ENCODE results near the gene CNTNAP5.

Gene CNTNAP5

DNA sequence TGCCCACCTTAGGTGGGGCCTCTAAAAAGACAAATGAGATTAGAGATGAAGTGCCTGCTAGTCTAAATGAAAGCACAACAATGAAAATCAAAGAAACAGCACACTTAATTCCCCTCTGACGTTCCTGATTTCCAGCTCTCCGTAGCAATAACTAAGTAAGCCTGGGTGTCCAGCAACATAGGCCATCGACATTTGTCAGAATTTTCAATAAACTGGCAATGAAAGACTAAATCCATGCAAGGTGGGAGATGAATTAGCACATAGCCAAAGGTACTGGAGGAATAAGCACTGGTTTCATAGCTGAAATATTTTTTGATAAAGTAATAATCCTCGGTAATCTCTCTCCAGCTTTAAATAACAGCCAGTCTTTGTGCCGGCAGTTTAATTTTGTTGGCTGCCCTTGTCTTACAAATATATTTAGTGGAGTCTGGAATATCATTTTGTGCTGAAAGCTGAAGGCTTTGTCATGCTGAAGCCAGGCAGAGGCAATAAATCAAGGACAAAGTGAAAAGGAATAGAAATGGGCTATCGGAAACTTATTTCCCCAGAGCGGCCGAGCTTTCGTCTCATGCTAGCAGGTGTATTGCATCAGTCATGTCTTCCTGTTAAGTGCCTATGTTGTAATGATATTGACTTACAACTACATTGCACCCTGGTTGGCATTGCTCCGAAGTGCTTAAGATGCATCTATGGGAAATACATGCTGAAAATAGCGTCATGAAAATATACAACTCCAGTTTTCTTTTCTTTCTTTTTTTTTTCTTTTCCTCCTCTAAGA, 790.1 kb downstream of the CNTNAP5 start:
- H4K20me1 ChIP-seq (ENCODE audit: insufficient read depth, low read length), result no peaks in the 10 kb centered on the region
- no peaks in the 10 kb centered on the region for H3K79me2 ChIP-seq (ENCODE audit: low read length)
- no peak overlapping the region for H3K9ac ChIP-seq (ENCODE audit: low read length)
- peaks cover 1% of the 10 kb centered on the region; the same call in 1 of the 2 replicates for H3K4me1 ChIP-seq (ENCODE audit: low read length)
- TF ChIP-seq, protein P1, sequence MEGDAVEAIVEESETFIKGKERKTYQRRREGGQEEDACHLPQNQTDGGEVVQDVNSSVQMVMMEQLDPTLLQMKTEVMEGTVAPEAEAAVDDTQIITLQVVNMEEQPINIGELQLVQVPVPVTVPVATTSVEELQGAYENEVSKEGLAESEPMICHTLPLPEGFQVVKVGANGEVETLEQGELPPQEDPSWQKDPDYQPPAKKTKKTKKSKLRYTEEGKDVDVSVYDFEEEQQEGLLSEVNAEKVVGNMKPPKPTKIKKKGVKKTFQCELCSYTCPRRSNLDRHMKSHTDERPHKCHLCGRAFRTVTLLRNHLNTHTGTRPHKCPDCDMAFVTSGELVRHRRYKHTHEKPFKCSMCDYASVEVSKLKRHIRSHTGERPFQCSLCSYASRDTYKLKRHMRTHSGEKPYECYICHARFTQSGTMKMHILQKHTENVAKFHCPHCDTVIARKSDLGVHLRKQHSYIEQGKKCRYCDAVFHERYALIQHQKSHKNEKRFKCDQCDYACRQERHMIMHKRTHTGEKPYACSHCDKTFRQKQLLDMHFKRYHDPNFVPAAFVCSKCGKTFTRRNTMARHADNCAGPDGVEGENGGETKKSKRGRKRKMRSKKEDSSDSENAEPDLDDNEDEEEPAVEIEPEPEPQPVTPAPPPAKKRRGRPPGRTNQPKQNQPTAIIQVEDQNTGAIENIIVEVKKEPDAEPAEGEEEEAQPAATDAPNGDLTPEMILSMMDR (IDR thresholded peaks at IDR 0.05; ENCODE audit: low read depth, low read length), result no peak
- no peak for TF ChIP-seq EZH2phosphoT487 (IDR thresholded peaks at IDR 0.05; ENCODE audit: low read depth)
- no peak overlapping the region for H2AFZ ChIP-seq (ENCODE audit: low read depth, low read length)
- no peak overlapping the region for H3K4me2 ChIP-seq (ENCODE audit: low read length)
- no peak overlapping the region for H3K4me3 ChIP-seq (ENCODE audit: low read length)
- no peaks in the 10 kb centered on the region for H3K27me3 ChIP-seq (ENCODE audit: low read depth, low read length)
- no peaks in the 10 kb centered on the region for H3K36me3 ChIP-seq (replicated peaks; ENCODE audit: low read depth, low read length)
- no peaks in the 10 kb centered on the region for H3K9me3 ChIP-seq (ENCODE audit: insufficient read depth, low read length)
- H3K27ac ChIP-seq (ENCODE audit: low read length), result no peak overlapping the region

- no peak for TF ChIP-seq EZH2phosphoT487 (IDR thresholded peaks at IDR 0.05; ENCODE audit: low read depth)
- TF ChIP-seq, protein P1 (IDR thresholded peaks at IDR 0.05; ENCODE audit: low read depth, low read length), result no peak
- Histone ChIP-seq H4K20me1 (ENCODE audit: insufficient read depth, low read length) (no peaks in the 10 kb centered on the region), H3K36me3 (replicated peaks; ENCODE audit: low read depth, low read length) (no peaks in the 10 kb centered on the region), H3K9ac (ENCODE audit: low read length) (no peak overlapping the region), H3K4me2 (ENCODE audit: low read length) (no peak overlapping the region), H3K79me2 (ENCODE audit: low read length) (no peaks in the 10 kb centered on the region), H3K4me1 (ENCODE audit: low read length) (no peaks in the 10 kb centered on the region), H3K27ac (ENCODE audit: low read length) (no peak overlapping the region), H3K27me3 (ENCODE audit: low read depth, low read length) (no peaks in the 10 kb centered on the region), H3K4me3 (ENCODE audit: low read length) (no peak overlapping the region), H3K9me3 (ENCODE audit: insufficient read depth, low read length) (no peaks in the 10 kb centered on the region), H2AFZ (ENCODE audit: low read depth, low read length) (no peak overlapping the region)
These were observed 790.9 kb downstream of the CNTNAP5 start for GRCh38 chr2:124816007-124816406.

DNA sequence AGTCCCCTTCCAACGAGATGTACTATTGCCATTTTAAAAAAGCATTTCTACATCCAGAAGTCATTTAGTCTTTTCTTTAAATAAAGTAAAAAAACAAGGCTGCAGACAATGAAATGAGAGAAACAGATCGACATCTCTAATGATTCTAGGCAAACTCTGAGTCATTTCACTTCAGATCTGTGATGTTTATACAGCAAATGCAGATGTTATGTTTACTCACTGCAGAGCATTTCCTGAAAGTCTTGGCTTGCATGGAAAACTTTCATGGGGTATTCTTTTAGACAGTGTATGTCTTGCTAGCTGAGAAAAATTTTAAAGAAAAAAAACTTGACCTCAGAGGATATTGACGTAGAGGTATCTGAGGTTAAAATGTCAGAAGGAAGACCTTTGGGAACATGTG, 797.4 kb downstream of the CNTNAP5 start:
- no peaks in the 10 kb centered on the region for H3K4me1 ChIP-seq (ENCODE audit: low read length)
- no peak overlapping the region for H3K9ac ChIP-seq (ENCODE audit: low read length)
- H2AFZ ChIP-seq (ENCODE audit: low read depth, low read length), result no peak overlapping the region
- H3K4me2 ChIP-seq (ENCODE audit: low read length), result no peak overlapping the region
- no peaks in the 10 kb centered on the region for H3K79me2 ChIP-seq (ENCODE audit: low read length)
- no peaks in the 10 kb centered on the region for H4K20me1 ChIP-seq (ENCODE audit: insufficient read depth, low read length)
- no peak overlapping the region for H3K27ac ChIP-seq (ENCODE audit: low read length)
- no peaks in the 10 kb centered on the region for H3K36me3 ChIP-seq (replicated peaks; ENCODE audit: low read depth, low read length)
- H3K4me3 ChIP-seq (ENCODE audit: low read length), result no peak overlapping the region
- TF ChIP-seq, protein P1 (IDR thresholded peaks at IDR 0.05; ENCODE audit: low read depth, low read length), result no peak
- TF ChIP-seq EZH2phosphoT487 (IDR thresholded peaks at IDR 0.05; ENCODE audit: low read depth), result no peak
- no peaks in the 10 kb centered on the region for H3K27me3 ChIP-seq (ENCODE audit: low read depth, low read length)
- no peaks in the 10 kb centered on the region for H3K9me3 ChIP-seq (ENCODE audit: insufficient read depth, low read length)

DNA sequence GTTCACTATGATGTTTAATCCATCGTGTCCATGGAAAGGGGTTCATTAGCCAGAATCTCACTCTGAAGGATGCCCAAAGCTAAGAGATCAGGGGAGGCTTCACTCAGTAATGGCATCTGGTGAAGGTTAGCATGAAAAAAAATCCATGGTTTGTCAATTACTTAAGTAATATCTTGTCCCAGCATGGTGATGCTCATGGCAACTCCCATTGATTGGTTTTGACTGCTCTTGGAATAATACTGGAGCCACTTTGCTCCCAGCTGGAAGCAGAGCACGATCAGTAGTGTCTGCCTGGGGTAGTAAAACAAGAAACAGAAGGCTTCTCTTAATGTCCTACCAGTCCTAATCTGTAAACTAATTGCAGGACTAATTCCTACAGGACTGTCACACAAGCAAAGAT, 799.4 kb downstream of the CNTNAP5 start:
- H3K9me3 ChIP-seq (ENCODE audit: insufficient read depth, low read length), result no peaks in the 10 kb centered on the region
- no peak overlapping the region for H3K27ac ChIP-seq (ENCODE audit: low read length)
- H3K36me3 ChIP-seq (replicated peaks; ENCODE audit: low read depth, low read length), result no peaks in the 10 kb centered on the region

More for the DNA sequence above, 799.4 kb downstream of the CNTNAP5 start:
- Histone ChIP-seq H3K4me3 (ENCODE audit: low read length) (no peak overlapping the region), H3K4me1 (ENCODE audit: low read length) (no peaks in the 10 kb centered on the region), H4K20me1 (ENCODE audit: insufficient read depth, low read length) (no peaks in the 10 kb centered on the region), H3K9ac (ENCODE audit: low read length) (no peak overlapping the region), H2AFZ (ENCODE audit: low read depth, low read length) (no peak overlapping the region), H3K27me3 (ENCODE audit: low read depth, low read length) (no peaks in the 10 kb centered on the region), H3K79me2 (ENCODE audit: low read length) (no peaks in the 10 kb centered on the region), H3K4me2 (ENCODE audit: low read length) (no peak overlapping the region)
- TF ChIP-seq, protein P1 (IDR thresholded peaks at IDR 0.05; ENCODE audit: low read depth, low read length), result no peak
- no peak for TF ChIP-seq EZH2phosphoT487 (IDR thresholded peaks at IDR 0.05; ENCODE audit: low read depth)
